ACC112 (cell line): ENCODE measurements around the gene IDH3G.
"Not testable (repeated sequence)": the region's sequence is repeated elsewhere in the genome, so short reads cannot be mapped to it uniquely, and the experiment has no call there.

ENCODE experiments used
- H2AFZ ChIP-seq: fragments of 200-600 bp; sonication (generic); one replicate; pipeline ENCODE4 v1.6.0; 2017; ENCODE audit warnings: antibody characterized with exemption, low read length; ENCODE audit not compliant: unreplicated experiment
- H3K27ac ChIP-seq: fragments of 200-600 bp; sonication (generic); 2 replicates; pipeline ENCODE4 v1.5.1; 2014; ENCODE audit warnings: low read depth, mild to moderate bottlenecking, antibody characterized with exemption, low read length, moderate library complexity
- H3K27me3 ChIP-seq: fragments of 200-600 bp; sonication (generic); 2 replicates; pipeline ENCODE4 v1.6.1; 2014; ENCODE audit warnings: mild to moderate bottlenecking, antibody characterized with exemption, low read length, moderate library complexity, mixed read lengths; ENCODE audit not compliant: insufficient read depth
- H3K36me3 ChIP-seq: fragments of 200-600 bp; sonication (generic); 2 replicates; pipeline ENCODE4 v1.6.1; 2016; ENCODE audit warnings: mild to moderate bottlenecking, antibody characterized with exemption, low read length, moderate library complexity, mixed read lengths; ENCODE audit not compliant: insufficient read depth
- H3K4me1 ChIP-seq: fragments of 200-600 bp; sonication (generic); one replicate; pipeline ENCODE4 v1.6.1; 2016; ENCODE audit warnings: low read length, mixed read lengths; ENCODE audit not compliant: insufficient read depth, unreplicated experiment, control insufficient read depth
- H3K4me3 ChIP-seq: fragments of 200-600 bp; sonication (generic); 2 replicates; pipeline ENCODE4 v1.5.1; 2014; ENCODE audit warnings: mild to moderate bottlenecking, low read depth, low read length
- H3K79me2 ChIP-seq: fragments of 200-600 bp; sonication (generic); one replicate; pipeline ENCODE4 v1.6.0; 2016; ENCODE audit warnings: low read length; ENCODE audit not compliant: control insufficient read depth, unreplicated experiment, insufficient read depth

The IDH3G gene

GRCh38 chrX:153765138-153766079 lies 28.8 kb downstream of the IDH3G start:
- no peaks in the 10 kb centered on the region for H3K27me3 ChIP-seq
- H3K4me1 ChIP-seq, result no peaks in the 10 kb centered on the region
- peak overlapping the region; percentile 16; the same call in 1 of the 2 replicates for H3K27ac ChIP-seq
- H2AFZ ChIP-seq, result no peak overlapping the region
- peaks cover 4% of the 10 kb centered on the region for H3K79me2 ChIP-seq
- H3K4me3 ChIP-seq, result peak overlapping the region; percentile 74
- H3K36me3 ChIP-seq, result no peaks in the 10 kb centered on the region

GRCh38 chrX:153764786-153765137 lies 29.4 kb downstream of the IDH3G start:
- Histone ChIP-seq H3K36me3 (no peaks in the 10 kb centered on the region), H3K4me1 (no peaks in the 10 kb centered on the region), H3K79me2 (peaks cover 4% of the 10 kb centered on the region), H3K4me3 (peak overlapping the region; percentile 74), H3K27ac (no peak overlapping the region), H3K27me3 (no peaks in the 10 kb centered on the region), H2AFZ (no peak overlapping the region)

GRCh38 chrX:153763989-153764755 lies 30.0 kb downstream of the IDH3G start, which contains the start of gene PLXNB3:
TSS of gene PLXNB3 (plus strand) at chrX:153764249. CDS start at chrX:153765536, 1,287 bp downstream.
- Histone ChIP-seq H3K4me1 (no peaks in the 10 kb centered on the region), H3K4me3 (peak within 1 kb of the TSS; percentile 74), H3K27ac (no peak within 1 kb of the TSS), H3K79me2 (peaks cover 4% of the 10 kb centered on the region), H2AFZ (no peak within 1 kb of the TSS), H3K27me3 (no peaks in the 10 kb centered on the region), H3K36me3 (no peaks in the 10 kb centered on the region)

- Histone ChIP-seq H3K4me3 (no peak overlapping the region), H3K79me2 (peaks cover 4% of the 10 kb centered on the region), H3K36me3 (no peaks in the 10 kb centered on the region), H3K27ac (no peak overlapping the region), H2AFZ (no peak overlapping the region), H3K4me1 (peaks cover 3% of the 10 kb centered on the region), H3K27me3 (no peaks in the 10 kb centered on the region)
Measured at GRCh38 chrX:153763298-153763932, 30.8 kb downstream of the IDH3G start.

- H2AFZ ChIP-seq, result no peak overlapping the region
- peaks cover 3% of the 10 kb centered on the region for H3K4me1 ChIP-seq
- no peak overlapping the region for H3K4me3 ChIP-seq
- peaks cover 4% of the 10 kb centered on the region for H3K79me2 ChIP-seq
- H3K27ac ChIP-seq, result no peak overlapping the region
- H3K27me3 ChIP-seq, result no peaks in the 10 kb centered on the region
- H3K36me3 ChIP-seq, result no peaks in the 10 kb centered on the region
Measured at GRCh38 chrX:153762626-153763173, 31.5 kb downstream of the IDH3G start.

- no peak overlapping the region for H3K27ac ChIP-seq
- H3K4me3 ChIP-seq, result no peak overlapping the region
- H3K4me1 ChIP-seq, result peaks cover 3% of the 10 kb centered on the region
- no peaks in the 10 kb centered on the region for H3K27me3 ChIP-seq
- no peaks in the 10 kb centered on the region for H3K36me3 ChIP-seq
- H2AFZ ChIP-seq, result no peak overlapping the region
- H3K79me2 ChIP-seq, result peaks cover 4% of the 10 kb centered on the region
Measured at GRCh38 chrX:153761863-153762262, 32.3 kb downstream of the IDH3G start.

- Histone ChIP-seq H2AFZ (no peak overlapping the region), H3K27me3 (no peaks in the 10 kb centered on the region), H3K4me3 (no peak overlapping the region), H3K4me1 (peaks cover 3% of the 10 kb centered on the region), H3K27ac (no peak overlapping the region), H3K79me2 (no peaks in the 10 kb centered on the region), H3K36me3 (no peaks in the 10 kb centered on the region)
Measured at GRCh38 chrX:153755136-153755535, 39.0 kb downstream of the IDH3G start.

GRCh38 chrX:153750127-153750774 lies 43.9 kb downstream of the IDH3G start:
- no peaks in the 10 kb centered on the region for H3K4me1 ChIP-seq
- H3K36me3 ChIP-seq, result no peaks in the 10 kb centered on the region
- no peak overlapping the region for H2AFZ ChIP-seq
- H3K79me2 ChIP-seq, result no peaks in the 10 kb centered on the region
- H3K4me3 ChIP-seq, result no peak overlapping the region
- no peak overlapping the region for H3K27ac ChIP-seq
- H3K27me3 ChIP-seq, result no peaks in the 10 kb centered on the region

GRCh38 chrX:153749017-153749416 lies 45.2 kb downstream of the IDH3G start:
- H3K79me2 ChIP-seq, H2AFZ ChIP-seq, H3K27ac ChIP-seq, H3K27me3 ChIP-seq, H3K4me3 ChIP-seq, H3K36me3 ChIP-seq, H3K4me1 ChIP-seq: not testable (repeated sequence)

- H3K79me2 ChIP-seq, H2AFZ ChIP-seq, H3K4me3 ChIP-seq, H3K27me3 ChIP-seq, H3K27ac ChIP-seq, H3K4me1 ChIP-seq, H3K36me3 ChIP-seq: not testable (repeated sequence)
Measured at GRCh38 chrX:153746991-153747390, 47.2 kb downstream of the IDH3G start.
